ENCODE data around the gene EVX2. TPM values are rescaled to one million over a fixed set of nuclear protein-coding genes. Genes with fewer than 3 reads are reported as not detected.

The EVX2 gene
- total RNA-seq, 1 donor = not detected

GRCh38 chr2:176080540-176081375 is 3.0 kb downstream of the EVX2 start:
- Histone ChIP-seq H2AFZ (ENCODE audit: low read length) (no peak overlapping the region), H3K4me1 (ENCODE audit: insufficient read depth, low read length) (no peaks in the 10 kb centered on the region), H3K4me3 (ENCODE audit: insufficient read depth, low read length) (peak overlapping the region; percentile 30), H3K36me3 (ENCODE audit: insufficient read depth, low read length) (no peaks in the 10 kb centered on the region), H4K20me1 (ENCODE audit: insufficient read depth, low read length) (no peaks in the 10 kb centered on the region), H3K4me2 (ENCODE audit: insufficient read depth, low read length) (peak overlapping the region; percentile 43), H3K9me3 (ENCODE audit: low read depth, low read length) (no peaks in the 10 kb centered on the region), H3K79me2 (ENCODE audit: insufficient read depth, low read length) (no peaks in the 10 kb centered on the region), H3K27me3 (ENCODE audit: insufficient read depth, low read length) (peaks cover 97% of the 10 kb centered on the region), H3K27ac (ENCODE audit: low read depth, low read length) (no peak overlapping the region)
- peak; percentile 68 for DNase-seq (ENCODE audit: insufficient read length, low spot score, missing footprints)
- TF ChIP-seq CTCF (IDR thresholded peaks at IDR 0.05; ENCODE audit: extremely low read depth, low read depth, low read length) = no peak

GRCh38 chr2:176079831-176080539 is 3.8 kb downstream of the EVX2 start:
- Histone ChIP-seq H3K27ac (ENCODE audit: low read depth, low read length) (no peak overlapping the region), H3K27me3 (ENCODE audit: insufficient read depth, low read length) (peaks cover 97% of the 10 kb centered on the region), H2AFZ (ENCODE audit: low read length) (no peak overlapping the region), H3K36me3 (ENCODE audit: insufficient read depth, low read length) (no peaks in the 10 kb centered on the region), H3K9me3 (ENCODE audit: low read depth, low read length) (no peaks in the 10 kb centered on the region), H3K79me2 (ENCODE audit: insufficient read depth, low read length) (no peaks in the 10 kb centered on the region), H3K4me3 (ENCODE audit: insufficient read depth, low read length) (peak overlapping the region; percentile 30), H4K20me1 (ENCODE audit: insufficient read depth, low read length) (no peaks in the 10 kb centered on the region), H3K4me1 (ENCODE audit: insufficient read depth, low read length) (no peaks in the 10 kb centered on the region), H3K4me2 (ENCODE audit: insufficient read depth, low read length) (peak overlapping the region; percentile 43)
- peak; percentile 97 for DNase-seq (ENCODE audit: insufficient read length, low spot score, missing footprints)
- TF ChIP-seq CTCF (IDR thresholded peaks at IDR 0.05; ENCODE audit: extremely low read depth, low read depth, low read length) = peak; percentile 50

- Histone ChIP-seq H3K4me2 (ENCODE audit: insufficient read depth, low read length) (no peak overlapping the region), H3K36me3 (ENCODE audit: insufficient read depth, low read length) (no peaks in the 10 kb centered on the region), H2AFZ (ENCODE audit: low read length) (no peak overlapping the region), H4K20me1 (ENCODE audit: insufficient read depth, low read length) (no peaks in the 10 kb centered on the region), H3K4me3 (ENCODE audit: insufficient read depth, low read length) (no peak overlapping the region), H3K27ac (ENCODE audit: low read depth, low read length) (no peak overlapping the region), H3K79me2 (ENCODE audit: insufficient read depth, low read length) (no peaks in the 10 kb centered on the region), H3K4me1 (ENCODE audit: insufficient read depth, low read length) (no peaks in the 10 kb centered on the region), H3K9me3 (ENCODE audit: low read depth, low read length) (no peaks in the 10 kb centered on the region), H3K27me3 (ENCODE audit: insufficient read depth, low read length) (peaks cover 97% of the 10 kb centered on the region)
- peak; percentile 77 for DNase-seq (ENCODE audit: insufficient read length, low spot score, missing footprints)
- no peak for TF ChIP-seq CTCF (IDR thresholded peaks at IDR 0.05; ENCODE audit: extremely low read depth, low read depth, low read length)
Observed at GRCh38 chr2:176079285-176079830, 4.4 kb downstream of the EVX2 start.

All from osteoblast (primary cell).